WI38 (cell line): ENCODE measurements around the gene SLC35F3.
"Not testable (repeated sequence)": the region's sequence is repeated elsewhere in the genome, so short reads cannot be mapped to it uniquely, and the experiment has no call there.

ENCODE experiments used
- H3K4me3 ChIP-seq: 2 replicates; pipeline ENCODE4 v1.5.1; 2011; ENCODE audit warnings: low read depth, mild to moderate bottlenecking, control low read depth, low read length
- TF ChIP-seq, protein P1 (sequence below): IDR thresholded peaks from 2 replicates; pipeline ENCODE4 v1.5.1; 2012; ENCODE audit warnings: low read depth, mild to moderate bottlenecking, control low read depth, low read length

Gene SLC35F3

DNA sequence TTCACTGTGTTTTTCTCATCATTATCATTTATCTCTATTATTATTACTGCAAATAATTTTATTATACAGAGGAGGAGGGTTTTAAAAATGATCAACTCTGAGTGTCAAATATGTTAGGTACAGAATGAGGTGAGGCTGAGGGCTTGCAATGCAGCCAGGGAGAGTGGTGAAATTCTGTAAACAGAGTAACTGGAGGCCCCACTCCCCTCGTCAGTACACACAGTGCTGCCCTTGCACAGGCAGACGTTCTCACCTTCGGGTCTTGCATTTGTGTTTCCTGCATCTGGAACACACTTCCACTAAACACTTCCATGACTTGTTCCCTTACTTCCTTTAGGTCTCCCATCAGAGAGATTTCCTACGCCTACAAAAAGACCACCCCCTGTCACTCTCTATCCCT is 444.5 kb downstream of the SLC35F3 start:
- no peak overlapping the region for H3K4me3 ChIP-seq
- TF ChIP-seq, protein P1, sequence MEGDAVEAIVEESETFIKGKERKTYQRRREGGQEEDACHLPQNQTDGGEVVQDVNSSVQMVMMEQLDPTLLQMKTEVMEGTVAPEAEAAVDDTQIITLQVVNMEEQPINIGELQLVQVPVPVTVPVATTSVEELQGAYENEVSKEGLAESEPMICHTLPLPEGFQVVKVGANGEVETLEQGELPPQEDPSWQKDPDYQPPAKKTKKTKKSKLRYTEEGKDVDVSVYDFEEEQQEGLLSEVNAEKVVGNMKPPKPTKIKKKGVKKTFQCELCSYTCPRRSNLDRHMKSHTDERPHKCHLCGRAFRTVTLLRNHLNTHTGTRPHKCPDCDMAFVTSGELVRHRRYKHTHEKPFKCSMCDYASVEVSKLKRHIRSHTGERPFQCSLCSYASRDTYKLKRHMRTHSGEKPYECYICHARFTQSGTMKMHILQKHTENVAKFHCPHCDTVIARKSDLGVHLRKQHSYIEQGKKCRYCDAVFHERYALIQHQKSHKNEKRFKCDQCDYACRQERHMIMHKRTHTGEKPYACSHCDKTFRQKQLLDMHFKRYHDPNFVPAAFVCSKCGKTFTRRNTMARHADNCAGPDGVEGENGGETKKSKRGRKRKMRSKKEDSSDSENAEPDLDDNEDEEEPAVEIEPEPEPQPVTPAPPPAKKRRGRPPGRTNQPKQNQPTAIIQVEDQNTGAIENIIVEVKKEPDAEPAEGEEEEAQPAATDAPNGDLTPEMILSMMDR, result no peak

DNA sequence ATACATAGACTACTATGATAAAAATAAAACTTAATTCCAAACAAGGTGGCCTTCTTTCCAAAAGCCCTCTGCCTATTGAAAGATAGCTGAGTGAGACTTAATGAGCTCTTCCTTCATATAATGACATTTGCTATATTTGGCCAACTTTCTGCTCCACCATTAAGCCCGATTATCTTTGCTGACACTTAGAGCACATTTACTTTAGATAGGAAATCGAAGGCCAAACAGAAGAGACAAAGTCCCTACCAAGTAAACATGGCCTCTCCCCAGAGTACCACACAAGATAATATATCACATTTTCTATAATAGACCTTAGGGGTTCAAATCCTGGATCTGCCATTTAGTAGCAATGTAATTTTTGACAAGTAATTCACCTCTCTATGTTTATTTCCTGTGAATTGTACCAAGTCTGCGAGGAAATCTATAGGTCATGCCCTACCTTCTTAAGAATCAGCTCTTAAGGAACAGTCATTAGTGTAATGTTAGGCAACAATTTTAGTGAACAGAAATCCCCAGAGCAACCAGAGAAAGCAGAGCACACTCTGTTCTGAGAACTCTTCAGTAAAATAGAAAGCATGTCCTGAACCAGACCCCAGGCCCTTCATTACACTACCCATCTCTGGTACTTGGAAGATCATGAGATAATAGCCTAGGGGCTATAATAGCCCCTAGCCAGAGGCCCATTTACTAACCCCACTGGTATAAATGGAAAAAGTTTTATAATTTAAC is 451.5 kb downstream of the SLC35F3 start:
- TF ChIP-seq, protein P1, result no peak
- no peak overlapping the region for H3K4me3 ChIP-seq

DNA sequence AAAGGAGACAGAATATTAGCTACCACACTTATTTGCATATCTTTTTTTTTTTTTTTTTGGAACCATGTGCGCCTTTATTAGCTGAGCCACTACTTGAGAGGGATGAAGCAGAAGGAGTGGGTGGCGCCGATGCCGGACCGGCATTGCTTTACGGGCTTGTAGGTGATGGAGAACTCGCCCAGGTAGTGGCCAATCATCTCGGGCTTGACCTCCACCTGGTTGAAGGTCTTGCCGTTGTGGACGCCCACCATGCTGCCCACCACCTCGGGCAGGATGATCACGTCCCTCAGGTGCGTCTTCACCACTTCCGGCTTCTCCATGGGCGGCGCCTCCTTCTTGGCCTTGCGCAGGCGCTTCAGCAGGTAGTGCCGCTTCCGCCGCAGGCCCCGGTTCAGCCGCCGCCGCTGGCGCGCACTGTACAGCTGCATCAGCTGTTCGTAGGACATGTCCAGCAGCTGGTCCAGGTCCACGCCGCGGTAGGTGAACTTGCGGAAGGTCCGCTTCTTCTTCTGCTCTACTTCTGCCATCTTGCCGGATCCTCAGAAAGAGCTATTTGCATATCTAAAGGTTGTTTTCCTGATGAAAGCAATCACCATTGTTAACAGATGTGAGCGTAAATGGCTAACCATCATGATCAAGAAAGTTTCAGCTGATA is 452.3 kb downstream of the SLC35F3 start:
- H3K4me3 ChIP-seq, result not testable (repeated sequence)

DNA sequence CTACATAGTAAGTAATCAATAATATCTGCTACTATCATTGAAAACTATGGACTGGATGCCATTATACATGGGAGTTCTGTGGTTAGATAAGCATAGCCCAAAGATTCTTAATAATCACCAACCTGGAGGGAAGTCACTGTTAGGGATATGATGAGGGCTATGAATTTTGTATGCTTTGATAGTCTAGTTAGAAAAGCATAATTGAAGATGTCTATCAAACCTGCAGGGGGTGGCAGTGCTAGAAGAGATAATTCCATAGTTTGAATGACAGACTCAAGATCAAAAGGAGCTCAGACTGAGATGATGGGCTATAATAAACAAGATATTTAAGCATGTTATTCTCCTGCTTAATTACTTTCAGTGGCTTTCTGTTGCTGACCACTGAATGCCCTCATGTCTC is 453.4 kb downstream of the SLC35F3 start:
- TF ChIP-seq, protein P1, result no peak
- no peak overlapping the region for H3K4me3 ChIP-seq

DNA sequence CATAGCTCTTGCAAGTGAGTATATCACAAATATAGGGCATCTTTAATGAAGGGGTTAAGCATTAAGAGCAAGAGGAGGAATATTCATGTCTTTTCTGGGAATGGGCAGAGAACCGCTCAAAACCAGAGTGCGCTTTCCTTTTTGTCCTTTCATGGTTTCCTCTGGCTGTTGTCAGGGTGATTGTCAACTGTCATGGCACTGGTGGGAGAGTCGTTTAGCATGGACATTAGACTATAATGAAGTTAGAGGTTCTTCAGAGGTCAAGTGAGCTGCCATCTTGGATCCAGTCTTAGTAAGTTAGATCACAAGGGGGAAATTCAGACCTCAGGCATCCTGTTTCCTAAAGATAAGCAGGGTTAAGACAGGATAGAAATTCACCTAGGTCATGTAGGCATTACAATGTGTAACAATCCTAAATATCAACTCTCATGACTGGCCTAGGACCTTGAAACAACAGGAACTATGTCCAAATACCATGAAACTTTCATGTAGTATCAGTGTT is 456.7 kb downstream of the SLC35F3 start:
- TF ChIP-seq, protein P1, result no peak
- no peak overlapping the region for H3K4me3 ChIP-seq

DNA sequence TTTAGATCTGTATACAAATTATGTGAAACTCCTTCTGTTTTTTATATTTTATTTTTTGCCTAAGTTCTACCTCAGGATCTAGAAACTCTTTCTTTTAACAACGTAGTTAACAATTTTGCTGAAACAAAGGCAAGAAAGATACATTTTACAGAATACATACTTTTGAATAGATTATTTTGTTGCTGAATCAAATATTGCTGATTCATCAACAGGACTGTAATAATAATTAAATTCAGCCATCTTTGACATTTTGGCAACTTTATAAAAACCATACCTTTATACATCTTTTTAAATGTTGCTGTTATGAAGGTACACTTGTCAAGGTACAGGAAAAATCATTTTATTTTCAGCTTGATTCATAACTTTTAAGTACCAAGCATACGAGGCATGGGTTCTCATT is 458.1 kb downstream of the SLC35F3 start:
- TF ChIP-seq, protein P1, result no peak
- H3K4me3 ChIP-seq, result no peak overlapping the region

DNA sequence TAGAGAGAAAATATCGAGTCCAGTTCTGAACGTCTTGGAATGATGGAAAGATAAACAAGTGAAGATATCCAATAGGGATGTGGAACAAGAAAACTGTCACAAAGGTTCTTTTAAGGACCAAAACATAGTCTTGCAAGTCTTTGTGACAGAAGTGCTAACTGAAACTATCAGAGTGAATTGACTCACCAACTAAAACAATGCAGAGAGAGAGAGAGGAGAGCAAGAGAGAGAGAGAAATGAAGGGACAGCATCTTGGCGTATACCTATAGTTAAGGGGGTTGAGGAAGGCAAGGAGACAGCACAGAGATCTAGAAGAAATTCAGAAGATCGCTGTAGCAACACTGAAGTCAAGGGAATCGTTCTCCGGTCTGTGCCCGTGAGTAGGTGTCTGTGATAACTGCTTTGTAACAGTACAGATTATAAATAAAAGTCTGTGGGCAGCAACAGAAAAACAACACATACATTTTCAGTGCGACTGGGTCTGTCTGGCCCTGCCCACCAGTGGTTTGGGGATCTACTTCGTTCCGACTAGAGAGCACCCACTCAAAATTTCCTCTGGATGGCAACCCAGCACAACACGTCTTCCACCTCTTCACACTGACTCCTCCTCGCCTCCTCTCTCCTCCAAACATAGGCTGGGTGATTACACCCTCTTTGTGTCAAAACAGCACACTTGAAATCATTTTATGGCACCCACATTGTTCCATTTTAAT is 464.0 kb downstream of the SLC35F3 start:
- TF ChIP-seq, protein P1, result no peak
- no peak overlapping the region for H3K4me3 ChIP-seq
